ENCODE results near the gene MAP3K14. TPM values are rescaled to one million over a fixed set of nuclear protein-coding genes. Genes with fewer than 3 reads are reported as not detected.

MAP3K14 gene
- total RNA-seq, 1 experiment from 2014 or later, result 7.8 TPM

GRCh38 chr17:45231481-45232116, 85.2 kb downstream of the MAP3K14 start:
- no peaks in the 10 kb centered on the region for H3K36me3 Mint-ChIP-seq (ENCODE audit: insufficient read depth in 1 of 3, low read depth in 3 of 3)
- no peaks in the 10 kb centered on the region for H3K79me2 ChIP-seq (ENCODE audit: insufficient read depth, low read length)
- H2BK12ac ChIP-seq (ENCODE audit: insufficient read length, low read depth, low read length), result no peak overlapping the region
- no peak overlapping the region for H3K9ac ChIP-seq (ENCODE audit: extremely low read depth, insufficient read length, low read length)
- no peak overlapping the region for H2AK5ac ChIP-seq (ENCODE audit: insufficient read length, low read length)
- H3K79me1 ChIP-seq (ENCODE audit: insufficient read depth, low read depth, low read length, poor library complexity, severe bottlenecking), result no peaks in the 10 kb centered on the region
- no peak overlapping the region for H4K8ac ChIP-seq (replicated peaks; ENCODE audit: insufficient read length, low read depth, low read length)
- H4K20me1 ChIP-seq (ENCODE audit: control insufficient read depth, insufficient read depth, insufficient read length), result no peaks in the 10 kb centered on the region
- H2BK15ac ChIP-seq (ENCODE audit: low read depth, low read length), result no peak overlapping the region
- no peak overlapping the region for H4K91ac ChIP-seq (ENCODE audit: insufficient read length, low read depth, low read length)
- H3K27ac ChIP-seq (ENCODE audit: insufficient read length, low read depth, low read length), result no peak overlapping the region
- H3T11ph ChIP-seq (ENCODE audit: low read length), result no peak overlapping the region
- no peaks in the 10 kb centered on the region for H3K23me2 ChIP-seq (ENCODE audit: insufficient read length, low read depth, low read length, poor library complexity, severe bottlenecking)
- H3K27ac Mint-ChIP-seq, result no peak overlapping the region
- no peak overlapping the region for H3K56ac ChIP-seq (ENCODE audit: insufficient read length, low read depth, low read length)
- no peaks in the 10 kb centered on the region; a peak in 2 of 5 replicates for H3K9me3 Mint-ChIP-seq
- no peak overlapping the region; a peak in 1 of 5 replicates for H3K4me3 Mint-ChIP-seq
- no peak overlapping the region for H3K23ac ChIP-seq (ENCODE audit: insufficient read length, low read depth, low read length)
- no peak overlapping the region for H4K5ac ChIP-seq (ENCODE audit: insufficient read length, low read depth, low read length)
- no peak overlapping the region for H2BK20ac ChIP-seq (ENCODE audit: low read depth, low read length, poor library complexity, severe bottlenecking)
- DNase-seq, result peak; percentile 87
- no peak overlapping the region for H3K14ac ChIP-seq (ENCODE audit: insufficient read depth, low read length)
- H3K4me1 ChIP-seq (ENCODE audit: insufficient read depth, low read length), result peaks cover 4% of the 10 kb centered on the region; the same call in 1 of the 2 replicates
- H2BK5ac ChIP-seq (ENCODE audit: insufficient read length, low read length), result no peak overlapping the region
- H2BK120ac ChIP-seq (ENCODE audit: low read depth, low read length, poor library complexity, severe bottlenecking), result no peak overlapping the region
- peak; percentile 67 for TF ChIP-seq CTCF (conservative IDR thresholded peaks at IDR 0.05)
- no peaks in the 10 kb centered on the region for H3K9me3 ChIP-seq (ENCODE audit: control insufficient read depth, low read depth, low read length)
- no CpG with 5 or more reads among the region's 19 CpGs for WGBS (ENCODE audit: extremely low coverage, insufficient read length, low lambda C conversion rate)
- H2AFZ ChIP-seq (ENCODE audit: low read length), result no peak overlapping the region
- no peak overlapping the region for H3K4me2 ChIP-seq (ENCODE audit: insufficient read depth, insufficient read length, low read length)
- H3K18ac ChIP-seq (ENCODE audit: insufficient read length, low read depth, low read length), result no peak overlapping the region
- H3K27me3 ChIP-seq (ENCODE audit: insufficient read depth, low read length), result no peaks in the 10 kb centered on the region
- peaks cover 25 to 54% of the 10 kb centered on the region in 2 experiments for H3K4me1 Mint-ChIP-seq
- no peak overlapping the region for H3K4ac ChIP-seq (ENCODE audit: low read depth, low read length)
- H3K27me3 Mint-ChIP-seq (ENCODE audit: low read depth), result peaks cover 16% of the 10 kb centered on the region
